ENCODE data around the gene ATP7A. TPM values are rescaled to one million over a fixed set of nuclear protein-coding genes. Genes with fewer than 3 reads are reported as not detected.

ATP7A gene
- polyA plus RNA-seq, 1 donor from 2014 or later = 6.2 TPM

GRCh38 chrX:77930581-77930980, 20.1 kb downstream of the ATP7A start:
- TF ChIP-seq SMC3 (conservative IDR thresholded peaks at IDR 0.05; ENCODE audit: poor library complexity) (no peak), RAD21 (conservative IDR thresholded peaks at IDR 0.05) (no peak), EZH2 (IDR thresholded peaks at IDR 0.05; ENCODE audit: borderline replicate concordance, insufficient read depth, low read length, poor library complexity, severe bottlenecking) (no peak), POLR2AphosphoS5 (IDR thresholded peaks at IDR 0.05) (no peak), EP300 (conservative IDR thresholded peaks at IDR 0.05; ENCODE audit: poor library complexity, severe bottlenecking) (no peak), CTCF (IDR thresholded peaks at IDR 0.05; ENCODE audit: poor library complexity, severe bottlenecking) (no peak), MXI1 (conservative IDR thresholded peaks at IDR 0.05; ENCODE audit: poor library complexity, severe bottlenecking) (no peak), REST (IDR thresholded peaks at IDR 0.05; ENCODE audit: borderline replicate concordance) (no peak), TAF1 (IDR thresholded peaks at IDR 0.05; ENCODE audit: low read depth) (no peak)
- no peak overlapping the region for H3K4me3 ChIP-seq (ENCODE audit: low read length)
- H3K4me2 ChIP-seq (ENCODE audit: low read length) = no peak overlapping the region

GRCh38 chrX:77935886-77936285, 25.4 kb downstream of the ATP7A start:
- Histone ChIP-seq H3K9me3 (ENCODE audit: low read length) (no peaks in the 10 kb centered on the region), H3K4me3 (ENCODE audit: low read length) (no peak overlapping the region), H4K20me1 (ENCODE audit: insufficient read depth) (no peaks in the 10 kb centered on the region), H3K79me2 (replicated peaks; ENCODE audit: insufficient read depth, low read length) (no peaks in the 10 kb centered on the region), H3K36me3 (ENCODE audit: insufficient read depth, low read length) (no peaks in the 10 kb centered on the region), H3K9ac (ENCODE audit: low read length) (no peak overlapping the region), H3K27me3 (ENCODE audit: insufficient read depth, low read depth, low read length) (no peaks in the 10 kb centered on the region), H3K9me2 (ENCODE audit: insufficient read depth, low read length) (no peaks in the 10 kb centered on the region), H2AFZ (ENCODE audit: low read depth, low read length) (no peak overlapping the region), H3K4me2 (ENCODE audit: low read length) (no peak overlapping the region), H3K27ac (ENCODE audit: low read length) (no peak overlapping the region), H3F3A (ENCODE audit: insufficient read depth, low read length, poor library complexity, severe bottlenecking) (no peaks in the 10 kb centered on the region)
- TF ChIP-seq EP300 (conservative IDR thresholded peaks at IDR 0.05; ENCODE audit: poor library complexity, severe bottlenecking) (no peak), MXI1 (conservative IDR thresholded peaks at IDR 0.05; ENCODE audit: poor library complexity, severe bottlenecking) (no peak)

More at GRCh38 chrX:77930581-77930980, 20.1 kb downstream of the ATP7A start:
- no peaks in the 10 kb centered on the region for H3K9me3 ChIP-seq (ENCODE audit: low read length)
- H3K27ac ChIP-seq (ENCODE audit: low read length) = no peak overlapping the region
- H3K9ac ChIP-seq (ENCODE audit: low read length) = no peak overlapping the region
- H3F3A ChIP-seq (ENCODE audit: insufficient read depth, low read length, poor library complexity, severe bottlenecking) = no peaks in the 10 kb centered on the region
- no peaks in the 10 kb centered on the region for H4K20me1 ChIP-seq (ENCODE audit: insufficient read depth)
- H2AFZ ChIP-seq (ENCODE audit: low read depth, low read length) = no peak overlapping the region
- H3K9me2 ChIP-seq (ENCODE audit: insufficient read depth, low read length) = no peaks in the 10 kb centered on the region
- no peaks in the 10 kb centered on the region for H3K36me3 ChIP-seq (ENCODE audit: insufficient read depth, low read length)
- H3K79me2 ChIP-seq (replicated peaks; ENCODE audit: insufficient read depth, low read length) = no peaks in the 10 kb centered on the region
- no peaks in the 10 kb centered on the region for H3K27me3 ChIP-seq (ENCODE audit: insufficient read depth, low read depth, low read length)

GRCh38 chrX:77936299-77936698, 25.8 kb downstream of the ATP7A start:
- Histone ChIP-seq H3K4me3 (ENCODE audit: low read length) (no peak overlapping the region), H4K20me1 (ENCODE audit: insufficient read depth) (no peaks in the 10 kb centered on the region), H3K79me2 (replicated peaks; ENCODE audit: insufficient read depth, low read length) (no peaks in the 10 kb centered on the region), H3K9ac (ENCODE audit: low read length) (no peak overlapping the region), H3K27me3 (ENCODE audit: insufficient read depth, low read depth, low read length) (no peaks in the 10 kb centered on the region), H3K9me3 (ENCODE audit: low read length) (no peaks in the 10 kb centered on the region), H3F3A (ENCODE audit: insufficient read depth, low read length, poor library complexity, severe bottlenecking) (no peaks in the 10 kb centered on the region), H3K36me3 (ENCODE audit: insufficient read depth, low read length) (no peaks in the 10 kb centered on the region), H2AFZ (ENCODE audit: low read depth, low read length) (no peak overlapping the region), H3K4me2 (ENCODE audit: low read length) (no peak overlapping the region), H3K9me2 (ENCODE audit: insufficient read depth, low read length) (no peaks in the 10 kb centered on the region), H3K27ac (ENCODE audit: low read length) (no peak overlapping the region)
- TF ChIP-seq RAD21 (conservative IDR thresholded peaks at IDR 0.05) (no peak), EZH2 (IDR thresholded peaks at IDR 0.05; ENCODE audit: borderline replicate concordance, insufficient read depth, low read length, poor library complexity, severe bottlenecking) (no peak), CTCF (IDR thresholded peaks at IDR 0.05; ENCODE audit: poor library complexity, severe bottlenecking) (no peak), MXI1 (conservative IDR thresholded peaks at IDR 0.05; ENCODE audit: poor library complexity, severe bottlenecking) (no peak), EP300 (conservative IDR thresholded peaks at IDR 0.05; ENCODE audit: poor library complexity, severe bottlenecking) (no peak), TAF1 (IDR thresholded peaks at IDR 0.05; ENCODE audit: low read depth) (no peak), REST (IDR thresholded peaks at IDR 0.05; ENCODE audit: borderline replicate concordance) (no peak), SMC3 (conservative IDR thresholded peaks at IDR 0.05; ENCODE audit: poor library complexity) (no peak), POLR2AphosphoS5 (IDR thresholded peaks at IDR 0.05) (no peak)

All from neural cell (in vitro differentiated cells).